Mesenchymal stem cell (in vitro differentiated cells and primary cell): ENCODE results near the gene ELOVL7.
"Not testable (repeated sequence)": the region's sequence is repeated elsewhere in the genome, so short reads cannot be mapped to it uniquely, and the experiment has no call there.

Source experiments
- DNase-seq: peaks from one replicate; pipeline ENCODE4 v3.0.0-alpha.2; 2013
- H2AFZ ChIP-seq: one replicate; pipeline ENCODE4 v1.6.1; 2013; ENCODE audit warnings: low read depth, mild to moderate bottlenecking, control low read depth, inconsistent platforms, low read length, moderate library complexity
- H2AK5ac ChIP-seq: 2 replicates; pipeline ENCODE4 v1.6.1; 2013; ENCODE audit warnings: low read length, moderate library complexity, mild to moderate bottlenecking, inconsistent platforms; ENCODE audit not compliant: severe bottlenecking
- H2BK120ac ChIP-seq: one replicate; pipeline ENCODE4 v1.6.1; 2013; ENCODE audit warnings: low read depth, mild to moderate bottlenecking, inconsistent platforms, low read length, moderate library complexity
- H2BK12ac ChIP-seq, 2 experiments: one replicate each; pipeline ENCODE4 v1.6.1; 2013; ENCODE audit warnings: inconsistent platforms in 2 of 2, low read length in 2 of 2, mild to moderate bottlenecking in 2 of 2, moderate library complexity in 2 of 2, control low read depth in 1 of 2
- H2BK15ac ChIP-seq: one replicate; pipeline ENCODE4 v1.6.1; 2013; ENCODE audit warnings: mild to moderate bottlenecking, low read depth, inconsistent platforms; ENCODE audit not compliant: poor library complexity, severe bottlenecking
- H2BK5ac ChIP-seq: 2 replicates; pipeline ENCODE4 v1.6.1; 2013; ENCODE audit warnings: low read depth, mild to moderate bottlenecking, low read length, control low read depth, inconsistent platforms; ENCODE audit not compliant: poor library complexity, severe bottlenecking
- H3K14ac ChIP-seq, 2 experiments: one replicate each; pipeline ENCODE4 v1.6.1; 2013; ENCODE audit warnings: inconsistent platforms in 2 of 2, low read length in 2 of 2, control low read depth in 1 of 2, mild to moderate bottlenecking in 1 of 2, moderate library complexity in 1 of 2
- H3K18ac ChIP-seq, 2 experiments: one replicate each; pipeline ENCODE4 v1.6.1; 2013; ENCODE audit warnings: inconsistent platforms in 2 of 2, low read length in 2 of 2, control low read depth in 1 of 2, low read depth in 1 of 2, mild to moderate bottlenecking in 1 of 2
- H3K23ac ChIP-seq, 2 experiments: one replicate each; pipeline ENCODE4 v1.6.1; 2013; ENCODE audit warnings: inconsistent platforms in 2 of 2, low read length in 2 of 2, mild to moderate bottlenecking in 2 of 2, moderate library complexity in 2 of 2, control low read depth in 1 of 2
- H3K27ac ChIP-seq: 2 replicates; pipeline ENCODE4 v1.5.1; 2013; ENCODE audit warnings: mild to moderate bottlenecking, moderate library complexity, low read length, control low read depth, inconsistent platforms; ENCODE audit not compliant: poor library complexity, severe bottlenecking
- H3K27me3 ChIP-seq, 2 experiments: 2 replicates each; pipeline versions ENCODE4 v1.6.1 to v1.7.0; 2013; ENCODE audit warnings: low read length in 2 of 2, mild to moderate bottlenecking in 2 of 2, moderate library complexity in 2 of 2, control low read depth in 1 of 2, inconsistent platforms in 1 of 2; ENCODE audit not compliant: control insufficient read depth in 1 of 2, insufficient read depth in 1 of 2
- H3K36me3 ChIP-seq, 2 experiments: 2 replicates each; pipeline versions ENCODE4 v1.6.1 to v1.7.0; 2013; ENCODE audit warnings: low read length in 2 of 2, control low read depth in 1 of 2, inconsistent platforms in 1 of 2, low read depth in 1 of 2, mild to moderate bottlenecking in 1 of 2; ENCODE audit not compliant: insufficient read depth in 2 of 2, control insufficient read depth in 1 of 2
- H3K4ac ChIP-seq, 2 experiments: one replicate each; pipeline ENCODE4 v1.6.1; 2013; ENCODE audit warnings: inconsistent platforms in 2 of 2, low read length in 2 of 2, mild to moderate bottlenecking in 2 of 2, moderate library complexity in 2 of 2, control low read depth in 1 of 2, low read depth in 1 of 2
- H3K4me1 ChIP-seq: 2 replicates; pipeline ENCODE4 v1.6.1; 2013; ENCODE audit warnings: low read depth, low read length, control low read depth; ENCODE audit not compliant: control insufficient read depth, insufficient read depth
- H3K4me2 ChIP-seq: 2 replicates; pipeline ENCODE4 v1.6.1; 2013; ENCODE audit warnings: low read length, mild to moderate bottlenecking, inconsistent platforms; ENCODE audit not compliant: poor library complexity, severe bottlenecking
- H3K4me3 ChIP-seq, 2 experiments: 2 replicates each; pipeline versions ENCODE4 v1.5.1 to v1.7.0; 2013; ENCODE audit warnings: low read length in 2 of 2, mild to moderate bottlenecking in 2 of 2, control low read depth in 1 of 2, low read depth in 1 of 2; ENCODE audit not compliant: insufficient read depth in 1 of 2
- H3K79me1 ChIP-seq: replicated peaks from 2 replicates; pipeline ENCODE4 v1.6.1; 2013; ENCODE audit warnings: mild to moderate bottlenecking, control low read depth, low read length, inconsistent platforms; ENCODE audit not compliant: poor library complexity, severe bottlenecking
- H3K9ac ChIP-seq: 2 replicates; pipeline ENCODE4 v1.7.0; 2013; ENCODE audit warnings: mild to moderate bottlenecking, low read length, moderate library complexity
- H3K9me3 ChIP-seq: 2 replicates; pipeline ENCODE4 v1.7.0; 2013; ENCODE audit warnings: mild to moderate bottlenecking, low read length; ENCODE audit not compliant: control insufficient read depth
- H4K8ac ChIP-seq: one replicate; pipeline ENCODE4 v1.6.1; 2013; ENCODE audit warnings: inconsistent platforms, mild to moderate bottlenecking, low read length, moderate library complexity
- H4K91ac ChIP-seq: one replicate; pipeline ENCODE4 v1.6.1; 2013; ENCODE audit warnings: mild to moderate bottlenecking, low read length, inconsistent platforms
- WGBS: methylation state at CpG from one replicate; pipeline ENCODE4 v1.1.7; 2013; ENCODE audit warnings: mixed read lengths; 5-methylcytosine and 5-hydroxymethylcytosine counted together

Gene ELOVL7

DNA sequence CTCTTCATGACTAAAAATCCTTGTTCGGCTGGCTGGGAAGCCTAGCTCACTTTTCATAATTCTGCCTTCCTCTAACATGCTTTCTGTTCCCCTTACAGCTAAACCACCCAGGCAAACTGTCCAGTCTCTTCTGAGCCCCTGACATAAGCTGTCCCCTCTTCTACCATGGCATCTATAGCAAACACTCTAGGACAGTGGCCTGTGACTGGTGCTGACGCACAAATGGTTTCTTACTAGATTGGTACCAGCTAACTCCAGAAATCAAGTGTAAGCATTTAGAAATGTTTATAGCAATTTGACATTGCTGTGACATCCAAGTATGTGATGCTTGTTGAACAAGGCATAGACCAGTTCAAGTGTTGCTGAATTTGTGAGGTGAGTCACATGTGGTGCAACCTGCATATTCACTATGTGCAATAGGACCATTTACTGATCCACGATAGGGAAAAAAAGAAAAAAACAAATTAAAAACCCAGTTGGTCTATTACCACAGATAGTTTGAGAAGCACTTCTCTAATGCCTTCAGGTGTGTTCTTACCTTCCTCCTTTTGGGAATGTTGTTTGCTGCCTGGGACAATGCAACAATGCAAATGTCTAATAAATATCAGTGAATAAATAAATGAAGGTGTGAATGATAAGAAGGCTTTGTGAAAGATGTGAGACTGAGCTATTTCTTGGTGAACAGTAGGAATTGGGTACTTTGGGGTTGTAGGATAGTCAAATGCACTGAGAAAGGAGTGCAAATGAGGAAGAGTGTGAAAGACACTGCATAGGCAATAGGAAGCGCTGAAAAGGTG is 22.4 kb downstream of the ELOVL7 start:
- Histone ChIP-seq H3K79me1 (no peaks in the 10 kb centered on the region), H2BK5ac (no peak overlapping the region), H2AFZ (no peak overlapping the region), H3K14ac (no peak overlapping the region), H4K91ac (no peak overlapping the region), H2BK12ac (no peak overlapping the region), H3K27me3 (peaks cover 0 to 11% of the 10 kb centered on the region in 2 experiments), H2BK15ac (no peak overlapping the region), H3K4me2 (no peak overlapping the region), H3K9ac (no peak overlapping the region), H3K4me1 (no peaks in the 10 kb centered on the region), H3K27ac (no peak overlapping the region), H3K4ac (no peak overlapping the region), H3K9me3 (no peaks in the 10 kb centered on the region), H2BK120ac (no peak overlapping the region), H3K23ac (no peak overlapping the region), H3K4me3 (no peak overlapping the region), H4K8ac (no peak overlapping the region), H3K18ac (no peak overlapping the region), H2AK5ac (no peak overlapping the region), H3K36me3 (no peaks in the 10 kb centered on the region)
- DNase-seq = no peak
- WGBS = 92% methylated on average over 3 of the region's 4 CpGs

DNA sequence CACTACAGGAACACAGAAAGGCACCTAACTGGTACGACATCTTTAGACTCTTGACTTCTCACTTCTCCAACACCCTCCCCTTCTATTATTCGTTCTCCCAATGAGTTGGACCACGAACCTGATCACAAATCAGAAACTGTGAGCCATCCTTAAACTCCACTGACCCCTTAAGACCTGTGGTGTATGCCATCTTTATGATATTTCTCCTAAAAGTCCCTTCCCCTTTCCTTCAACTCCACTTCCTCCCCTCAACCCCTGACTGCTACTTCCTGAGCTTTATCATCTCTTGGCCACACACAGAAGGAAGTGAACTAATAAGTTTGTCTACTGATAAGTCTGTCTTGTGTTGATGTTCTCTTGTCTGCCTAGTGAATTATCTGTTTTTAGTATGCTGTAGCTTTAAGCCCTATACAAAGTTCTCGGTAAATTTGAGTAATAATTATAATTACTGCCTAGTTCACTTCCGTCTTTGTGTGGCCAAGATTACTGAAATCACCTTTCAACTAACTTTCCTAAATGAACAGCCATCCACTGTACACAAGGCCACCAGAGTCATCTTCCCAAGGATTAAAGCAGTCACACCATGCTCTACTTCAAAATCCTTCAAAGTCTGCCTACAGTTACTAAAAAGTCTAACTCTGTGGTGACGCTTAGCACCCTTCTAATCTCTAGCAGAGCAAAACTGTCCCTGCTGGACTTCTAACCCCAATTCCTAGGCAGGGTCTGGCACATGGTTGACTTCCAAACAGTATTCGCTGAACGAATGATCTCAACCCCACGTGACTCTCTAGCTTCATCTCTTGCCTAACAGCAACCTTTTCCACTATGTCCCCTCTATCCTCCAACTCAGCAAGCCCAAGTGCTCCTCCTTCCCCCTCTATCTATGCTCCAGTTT is 23.2 kb downstream of the ELOVL7 start:
- Histone ChIP-seq H3K36me3 (no peaks in the 10 kb centered on the region), H3K4ac (no peak overlapping the region), H2BK120ac (no peak overlapping the region), H3K14ac (no peak overlapping the region), H4K91ac (no peak overlapping the region), H3K27me3 (peaks cover 0 to 11% of the 10 kb centered on the region in 2 experiments), H2BK15ac (no peak overlapping the region), H3K23ac (no peak overlapping the region), H3K27ac (no peak overlapping the region), H2BK5ac (no peak overlapping the region), H3K4me3 (no peak overlapping the region), H2BK12ac (no peak overlapping the region), H3K18ac (no peak overlapping the region), H4K8ac (no peak overlapping the region), H3K4me2 (no peak overlapping the region), H3K4me1 (no peaks in the 10 kb centered on the region), H2AK5ac (no peak overlapping the region), H3K9ac (no peak overlapping the region), H3K9me3 (no peaks in the 10 kb centered on the region), H3K79me1 (no peaks in the 10 kb centered on the region), H2AFZ (no peak overlapping the region)
- WGBS = 72% methylated on average over 9 of the region's 9 CpGs
- no peak for DNase-seq

DNA sequence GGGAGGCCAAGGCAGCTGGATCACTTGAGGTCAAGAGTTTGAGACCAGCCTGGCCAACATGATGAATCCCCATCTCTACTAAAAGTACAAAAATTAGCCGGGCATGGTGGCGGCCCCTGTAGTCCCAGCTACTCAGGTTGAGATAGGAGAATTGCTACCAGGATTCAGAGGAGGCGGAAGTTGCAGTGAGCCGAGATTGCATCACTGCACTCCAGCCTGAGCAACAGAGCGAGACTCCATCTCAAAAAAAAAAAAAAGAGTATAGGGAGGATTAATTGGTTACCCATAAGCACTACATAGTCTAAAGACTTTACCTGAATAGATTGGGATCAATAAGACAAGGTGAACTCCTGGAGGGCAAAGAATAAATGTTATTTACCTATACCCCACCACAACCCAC is 27.9 kb downstream of the ELOVL7 start:
- H2BK120ac ChIP-seq, H3K36me3 ChIP-seq, H3K9ac ChIP-seq, H3K27ac ChIP-seq, H4K91ac ChIP-seq, H3K4me1 ChIP-seq, H3K18ac ChIP-seq, H3K4me3 ChIP-seq, H3K14ac ChIP-seq, H3K4ac ChIP-seq, H3K23ac ChIP-seq, H2BK15ac ChIP-seq, H3K79me1 ChIP-seq, H3K4me2 ChIP-seq, H4K8ac ChIP-seq, H2AFZ ChIP-seq, H2AK5ac ChIP-seq, DNase-seq, H2BK12ac ChIP-seq, H3K9me3 ChIP-seq, H2BK5ac ChIP-seq, H3K27me3 ChIP-seq: not testable (repeated sequence)
- 98% methylated on average over 3 of the region's 5 CpGs for WGBS

GRCh38 chr5:60814498-60814897 is 29.6 kb downstream of the ELOVL7 start:
- no peak overlapping the region for H2BK120ac ChIP-seq
- H2BK5ac ChIP-seq = no peak overlapping the region
- no peak overlapping the region for H3K4me3 ChIP-seq
- no peak overlapping the region for H2AK5ac ChIP-seq
- no peak for DNase-seq
- H2BK12ac ChIP-seq = no peak overlapping the region
- H3K9ac ChIP-seq = no peak overlapping the region
- no peak overlapping the region for H3K4ac ChIP-seq
- H3K14ac ChIP-seq = no peak overlapping the region
- H4K91ac ChIP-seq = no peak overlapping the region
- no peak overlapping the region for H3K18ac ChIP-seq
- 100% methylated on average over 1 of the region's 2 CpGs for whole genome bisulfite sequencing
- no peaks in the 10 kb centered on the region for H3K79me1 ChIP-seq
- no peak overlapping the region for H4K8ac ChIP-seq
- peaks cover 1% of the 10 kb centered on the region for H3K4me1 ChIP-seq
- no peaks in the 10 kb centered on the region for H3K36me3 ChIP-seq
- H3K4me2 ChIP-seq = no peak overlapping the region
- H3K27me3 ChIP-seq = peaks cover 0 to 7% of the 10 kb centered on the region in 2 experiments
- H3K9me3 ChIP-seq = no peaks in the 10 kb centered on the region
- H2AFZ ChIP-seq = no peak overlapping the region
- H3K27ac ChIP-seq = no peak overlapping the region
- no peak overlapping the region for H3K23ac ChIP-seq
- H2BK15ac ChIP-seq = no peak overlapping the region
